CD4-positive, alpha-beta T cell treated with Interferon alpha-2 for 1 hour (primary cell): ENCODE results near the gene FLNB.

Experiments used
- DNase-seq, 2 donors: peaks; one replicate each; pipeline ENCODE4 v3.0.0-alpha.2; 2020 to 2022

Gene FLNB

GRCh38 chr3:58008141-58009025 lies at the start of gene FLNB:
TSS of gene FLNB (plus strand) at chr3:58008422. CDS start at chr3:58008565, 143 bp downstream.
- peak; percentile 77 to 85 for DNase-seq

GRCh38 chr3:57958642-57959422 lies 49.4 kb upstream of the FLNB start:
- DNase-seq = no peak

- DNase-seq = peak in 1 of 2 donors; percentile 8
These were observed 48.6 kb upstream of the FLNB start for GRCh38 chr3:57959423-57960173.

- DNase-seq = no peak
These were observed 48.1 kb upstream of the FLNB start for GRCh38 chr3:57960174-57960505.

- DNase-seq = no peak
These were observed 46.9 kb upstream of the FLNB start for GRCh38 chr3:57961177-57961827.

GRCh38 chr3:57961828-57962447 lies 46.3 kb upstream of the FLNB start:
- DNase-seq = peak in 1 of 2 donors; percentile 14

GRCh38 chr3:57962448-57962834 lies 45.8 kb upstream of the FLNB start:
- no peak for DNase-seq

- no peak for DNase-seq
These were observed 44.3 kb upstream of the FLNB start for GRCh38 chr3:57963811-57964346.

GRCh38 chr3:57966829-57967228 lies 41.4 kb upstream of the FLNB start:
- no peak for DNase-seq

GRCh38 chr3:57967590-57967989 lies 40.6 kb upstream of the FLNB start:
- DNase-seq = peak in 1 of 2 donors; percentile 14

- no peak for DNase-seq
These were observed 39.7 kb upstream of the FLNB start for GRCh38 chr3:57968501-57968900.

- DNase-seq = no peak
These were observed 36.2 kb upstream of the FLNB start for GRCh38 chr3:57971975-57972374.

- DNase-seq = no peak
These were observed 35.6 kb upstream of the FLNB start for GRCh38 chr3:57972531-57973111.

GRCh38 chr3:57973715-57974477 lies 34.3 kb upstream of the FLNB start:
- no peak for DNase-seq

- DNase-seq = no peak
These were observed 33.3 kb upstream of the FLNB start for GRCh38 chr3:57974796-57975388.

- no peak for DNase-seq
These were observed 30.4 kb upstream of the FLNB start for GRCh38 chr3:57977818-57978235.

GRCh38 chr3:57978316-57978715 lies 29.9 kb upstream of the FLNB start:
- DNase-seq = no peak

GRCh38 chr3:57980416-57980815 lies 27.8 kb upstream of the FLNB start:
- DNase-seq = no peak

- DNase-seq = no peak
These were observed 26.6 kb upstream of the FLNB start for GRCh38 chr3:57981483-57982087.
